H9 (cell line): ENCODE measurements around the gene ANKK1. TPM values are rescaled to one million over a fixed set of nuclear protein-coding genes. Genes with fewer than 3 reads are reported as not detected.

Experiments
- DNase-seq: peaks from one replicate; pipeline ENCODE4 v3.0.0-alpha.2; 2017
- H2AFZ ChIP-seq: one replicate; pipeline ENCODE4 v1.6.1; 2013; ENCODE audit warnings: mild to moderate bottlenecking, low read length, control low read depth, moderate library complexity
- H2AK5ac ChIP-seq: 2 replicates; pipeline ENCODE4 v1.6.1; 2013; ENCODE audit warnings: low read length, control low read depth, mixed read lengths; ENCODE audit not compliant: insufficient read length
- H2BK120ac ChIP-seq: one replicate; pipeline ENCODE4 v1.6.1; 2013; ENCODE audit warnings: low read depth, mild to moderate bottlenecking, low read length, control low read depth, inconsistent platforms; ENCODE audit not compliant: poor library complexity, severe bottlenecking
- H2BK12ac ChIP-seq: 2 replicates; pipeline ENCODE4 v1.6.1; 2013; ENCODE audit warnings: low read length, control low read depth, mixed read lengths, low read depth; ENCODE audit not compliant: insufficient read length
- H2BK15ac ChIP-seq: 2 replicates; pipeline ENCODE4 v1.6.1; 2013; ENCODE audit warnings: low read depth, low read length, control low read depth
- H2BK20ac ChIP-seq: one replicate; pipeline ENCODE4 v1.6.1; 2013; ENCODE audit warnings: low read depth, mild to moderate bottlenecking, low read length, control low read depth, inconsistent platforms; ENCODE audit not compliant: poor library complexity, severe bottlenecking
- H2BK5ac ChIP-seq: 2 replicates; pipeline ENCODE4 v1.6.1; 2013; ENCODE audit warnings: low read length, control low read depth, mixed read lengths; ENCODE audit not compliant: insufficient read length
- H3K14ac ChIP-seq: 2 replicates; pipeline ENCODE4 v1.6.1; 2013; ENCODE audit warnings: low read length, control low read depth; ENCODE audit not compliant: insufficient read depth
- H3K18ac ChIP-seq: 2 replicates; pipeline ENCODE4 v1.6.1; 2013; ENCODE audit warnings: low read depth, mild to moderate bottlenecking, mixed read lengths, low read length, control low read depth; ENCODE audit not compliant: insufficient read length
- H3K23ac ChIP-seq: 2 replicates; pipeline ENCODE4 v1.6.1; 2013; ENCODE audit warnings: low read length, control low read depth, mixed read lengths, low read depth; ENCODE audit not compliant: insufficient read length
- H3K23me2 ChIP-seq: 2 replicates; pipeline ENCODE4 v1.6.1; 2013; ENCODE audit warnings: low read depth, mild to moderate bottlenecking, mixed read lengths, low read length, control low read depth; ENCODE audit not compliant: insufficient read length, poor library complexity, severe bottlenecking
- H3K27ac ChIP-seq: 2 replicates; pipeline ENCODE4 v1.5.1; 2013; ENCODE audit warnings: low read length, control low read depth, mixed read lengths, low read depth; ENCODE audit not compliant: insufficient read length
- H3K27me3 ChIP-seq: 2 replicates; pipeline ENCODE4 v1.6.1; 2013; ENCODE audit warnings: low read length, control low read depth, inconsistent platforms; ENCODE audit not compliant: insufficient read depth
- H3K4ac ChIP-seq: 2 replicates; pipeline ENCODE4 v1.6.1; 2013; ENCODE audit warnings: low read depth, mild to moderate bottlenecking, control low read depth, inconsistent platforms, low read length, moderate library complexity
- H3K4me1 ChIP-seq: 2 replicates; pipeline ENCODE4 v1.6.1; 2013; ENCODE audit warnings: low read length, control low read depth, inconsistent platforms; ENCODE audit not compliant: insufficient read depth
- H3K4me2 ChIP-seq: 2 replicates; pipeline ENCODE4 v1.6.1; 2013; ENCODE audit warnings: low read length, control low read depth, mixed read lengths; ENCODE audit not compliant: insufficient read length, insufficient read depth
- H3K56ac ChIP-seq: 2 replicates; pipeline ENCODE4 v1.6.1; 2013; ENCODE audit warnings: low read depth, mild to moderate bottlenecking, mixed read lengths, low read length, control low read depth; ENCODE audit not compliant: insufficient read length
- H3K79me1 ChIP-seq: 2 replicates; pipeline ENCODE4 v1.6.1; 2013; ENCODE audit warnings: low read depth, mild to moderate bottlenecking, moderate library complexity, low read length, control low read depth, inconsistent platforms; ENCODE audit not compliant: insufficient read depth, poor library complexity, severe bottlenecking
- H3K79me2 ChIP-seq: 2 replicates; pipeline ENCODE4 v1.6.1; 2013; ENCODE audit warnings: low read length, control low read depth, inconsistent platforms; ENCODE audit not compliant: insufficient read depth
- H3K9ac ChIP-seq: 2 replicates; pipeline ENCODE4 v1.6.1; 2013; ENCODE audit warnings: low read length, control low read depth, mixed read lengths; ENCODE audit not compliant: insufficient read length; ENCODE audit errors: extremely low read depth
- H3K9me3 ChIP-seq: one replicate; pipeline ENCODE4 v1.6.1; 2013; ENCODE audit warnings: low read depth, low read length, inconsistent platforms; ENCODE audit not compliant: control insufficient read depth
- H3T11ph ChIP-seq: one replicate; pipeline ENCODE4 v1.6.1; 2013; ENCODE audit warnings: mild to moderate bottlenecking, low read length, control low read depth, inconsistent platforms
- H4K20me1 ChIP-seq: one replicate; pipeline ENCODE4 v1.6.1; 2013; ENCODE audit not compliant: control insufficient read depth, insufficient read length, insufficient read depth
- H4K5ac ChIP-seq: 2 replicates; pipeline ENCODE4 v1.6.1; 2013; ENCODE audit warnings: low read depth, mild to moderate bottlenecking, mixed read lengths, low read length, control low read depth; ENCODE audit not compliant: insufficient read length
- H4K8ac ChIP-seq: replicated peaks from 2 replicates; pipeline ENCODE4 v1.6.1; 2013; ENCODE audit warnings: low read length, control low read depth, mixed read lengths, low read depth; ENCODE audit not compliant: insufficient read length
- H4K91ac ChIP-seq: 2 replicates; pipeline ENCODE4 v1.6.1; 2013; ENCODE audit warnings: low read depth, mild to moderate bottlenecking, moderate library complexity, mixed read lengths, low read length, control low read depth; ENCODE audit not compliant: insufficient read length
- H3K27ac Mint-ChIP-seq, 3 experiments: 2 replicates in 2 of 3; 3 replicates in 1 of 3; pipeline ENCODE4 v1.8.0; 2020 to 2021; ENCODE audit warnings: mixed read lengths in 3 of 3, mild to moderate bottlenecking in 1 of 3, moderate library complexity in 1 of 3
- H3K27me3 Mint-ChIP-seq: 2 replicates; pipeline ENCODE4 v1.8.0; 2021; ENCODE audit warnings: low read depth, mild to moderate bottlenecking, moderate library complexity, mixed read lengths
- H3K36me3 Mint-ChIP-seq, 3 experiments: 2 replicates in 2 of 3; 3 replicates in 1 of 3; pipeline ENCODE4 v1.8.0; 2020 to 2021; ENCODE audit warnings: low read depth in 3 of 3, mixed read lengths in 3 of 3; ENCODE audit not compliant: insufficient read depth in 1 of 3
- H3K4me1 Mint-ChIP-seq, 2 experiments: 2 replicates each; pipeline ENCODE4 v1.8.0; 2020; ENCODE audit warnings: mixed read lengths in 2 of 2
- H3K4me3 Mint-ChIP-seq, 2 experiments: 2 replicates in 1 of 2; 3 replicates in 1 of 2; pipeline ENCODE4 v1.8.0; 2020 to 2021; ENCODE audit warnings: mild to moderate bottlenecking in 2 of 2, mixed read lengths in 2 of 2, moderate library complexity in 1 of 2
- H3K9me3 Mint-ChIP-seq, 2 experiments: 2 replicates in 1 of 2; 3 replicates in 1 of 2; pipeline ENCODE4 v1.8.0; 2020; ENCODE audit warnings: mild to moderate bottlenecking in 2 of 2, mixed read lengths in 2 of 2, moderate library complexity in 1 of 2
- CTCF ChIP-seq: fragments of 200-600 bp; sonication (generic); conservative IDR thresholded peaks from 3 replicates; pipeline ENCODE4 v1.8.0; 2021; ENCODE audit warnings: antibody characterized with exemption, mild to moderate bottlenecking
- WGBS: extraction: QIAGEN DNeasy Blood & Tissue Kit; methylation state at CpG from one replicate; pipeline ENCODE4 v1.1.7; 2013; ENCODE audit warnings: missing lambda C conversion rate, low lambda C conversion rate, mixed read lengths; ENCODE audit not compliant: insufficient read length; ENCODE audit errors: extremely low coverage; 5-methylcytosine and 5-hydroxymethylcytosine counted together
- total RNA-seq: library from RNA; stranded (reverse); gene quantifications from 2 replicates; pipeline ENCODE4 v1.2.1, GENCODE V29; 2021

The ANKK1 gene
- total RNA-seq, 1 experiment from 2014 or later = 0.20 TPM

GRCh38 chr11:113386866-113387265 lies 713 bp upstream of the ANKK1 start:
- H3K27ac Mint-ChIP-seq = no peak overlapping the region
- no peak overlapping the region for H3K23ac ChIP-seq
- TF ChIP-seq CTCF = no peak
- peak overlapping the region; percentile 33 to 44; a peak in 2 of 5 replicates for H3K4me3 Mint-ChIP-seq
- H3K23me2 ChIP-seq = no peaks in the 10 kb centered on the region
- no peaks in the 10 kb centered on the region for H3K79me1 ChIP-seq
- peaks cover 7% of the 10 kb centered on the region for H3K27me3 Mint-ChIP-seq
- H2AFZ ChIP-seq = no peak overlapping the region
- no peak overlapping the region for H4K5ac ChIP-seq
- H3K4ac ChIP-seq = no peak overlapping the region
- peak overlapping the region; percentile 18 for H3K18ac ChIP-seq
- no peaks in the 10 kb centered on the region for H3K27me3 ChIP-seq
- DNase-seq = no peak
- H3K4me1 ChIP-seq = peaks cover 2% of the 10 kb centered on the region; the same call in 1 of the 2 replicates
- WGBS = no CpG with 5 or more reads among the region's 6 CpGs
- no peak overlapping the region for H2BK15ac ChIP-seq
- H3K36me3 Mint-ChIP-seq = no peaks in the 10 kb centered on the region
- peak overlapping the region; percentile 8 for H2BK12ac ChIP-seq
- H3K79me2 ChIP-seq = no peaks in the 10 kb centered on the region
- peak overlapping the region; percentile 3; the same call in 1 of the 2 replicates for H3K14ac ChIP-seq
- H4K91ac ChIP-seq = no peak overlapping the region
- H2AK5ac ChIP-seq = no peak overlapping the region
- no peak overlapping the region for H2BK5ac ChIP-seq
- H2BK120ac ChIP-seq = no peak overlapping the region
- no peak overlapping the region for H3K4me2 ChIP-seq
- H3K4me1 Mint-ChIP-seq = peaks cover 7% of the 10 kb centered on the region in 2 experiments
- H3K9ac ChIP-seq = no peak overlapping the region
- no peaks in the 10 kb centered on the region for H3K9me3 Mint-ChIP-seq
- H3K27ac ChIP-seq = no peak overlapping the region
- H4K20me1 ChIP-seq = no peaks in the 10 kb centered on the region
- no peak overlapping the region for H3K56ac ChIP-seq
- no peaks in the 10 kb centered on the region for H3K9me3 ChIP-seq
- no peak overlapping the region for H4K8ac ChIP-seq
- H3T11ph ChIP-seq = no peak overlapping the region
- H2BK20ac ChIP-seq = no peak overlapping the region
